Hematopoietic multipotent progenitor cell treated with erythropoietin and hydrocortisone succinate and interleukin-3 and kit ligand, for 8 days (in vitro differentiated cells): ENCODE data around the gene RLN1.
"Not testable (repeated sequence)": the region's sequence is repeated elsewhere in the genome, so short reads cannot be mapped to it uniquely, and the experiment has no call there.

Source experiments
- DNase-seq: peaks from one replicate; pipeline ENCODE4 v3.0.0-alpha.2; 2015

The RLN1 gene

GRCh38 chr9:5338992-5339981 is at the start of gene RLN1:
Gene RLN1 (minus strand): TSS chr9:5339876. CDS start chr9:5339746, 130 bp downstream.
- DNase-seq, result peak; percentile 20

DNA sequence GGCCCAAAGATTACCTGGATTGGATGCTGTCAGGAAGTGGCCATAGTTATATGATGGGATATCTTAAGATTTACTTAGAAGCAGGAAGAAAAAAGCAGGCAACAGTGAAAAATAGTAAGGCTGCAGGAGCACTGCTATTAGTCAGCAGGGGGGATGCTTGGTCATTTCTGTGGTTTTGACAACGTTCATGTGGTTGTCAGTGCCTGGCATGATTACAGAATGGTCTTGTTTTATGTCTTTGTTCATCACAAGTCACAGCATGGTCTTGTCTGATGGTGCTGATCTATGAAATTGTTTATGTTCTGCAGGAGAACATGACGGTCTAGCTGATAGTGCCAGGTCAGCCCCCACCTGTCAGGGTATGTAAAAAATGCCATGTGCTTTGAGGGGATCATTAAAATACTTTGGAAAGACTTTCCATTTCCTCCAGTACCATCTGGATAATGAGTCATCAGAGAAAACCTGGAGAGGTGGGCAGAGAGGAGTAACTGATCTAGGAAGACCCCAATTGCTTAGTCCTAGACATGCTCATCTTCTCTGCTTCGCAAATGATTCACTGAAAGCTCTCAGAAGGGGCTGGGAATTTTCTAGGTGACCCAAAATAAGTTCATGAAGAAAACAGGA is 49.5 kb upstream of the RLN1 start:
- peak; percentile 85 for DNase-seq

- peak; percentile 20 for DNase-seq
Measured at GRCh38 chr9:5388026-5388819, 48.5 kb upstream of the RLN1 start.

GRCh38 chr9:5384436-5384835 is 44.8 kb upstream of the RLN1 start:
- DNase-seq, result no peak

DNA sequence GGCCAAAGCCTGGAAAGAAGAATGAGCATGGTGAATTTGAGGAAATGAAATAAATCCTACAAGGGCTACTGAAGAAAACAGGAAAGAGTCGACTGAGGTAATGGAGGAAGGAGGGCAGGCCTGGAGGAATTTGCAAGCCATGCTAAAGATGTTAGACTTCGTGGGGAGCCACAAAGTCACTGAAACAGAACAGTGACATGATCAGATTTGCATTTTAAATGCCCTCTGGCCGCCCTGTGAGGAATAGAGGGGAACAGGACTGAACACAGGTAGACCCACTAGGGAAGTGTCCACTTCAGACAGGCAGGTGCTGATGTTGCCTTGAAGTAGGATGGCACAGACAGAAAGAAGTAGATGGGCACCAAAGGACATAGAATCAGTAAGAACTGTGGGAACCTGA is 42.8 kb upstream of the RLN1 start:
- no peak for DNase-seq

DNA sequence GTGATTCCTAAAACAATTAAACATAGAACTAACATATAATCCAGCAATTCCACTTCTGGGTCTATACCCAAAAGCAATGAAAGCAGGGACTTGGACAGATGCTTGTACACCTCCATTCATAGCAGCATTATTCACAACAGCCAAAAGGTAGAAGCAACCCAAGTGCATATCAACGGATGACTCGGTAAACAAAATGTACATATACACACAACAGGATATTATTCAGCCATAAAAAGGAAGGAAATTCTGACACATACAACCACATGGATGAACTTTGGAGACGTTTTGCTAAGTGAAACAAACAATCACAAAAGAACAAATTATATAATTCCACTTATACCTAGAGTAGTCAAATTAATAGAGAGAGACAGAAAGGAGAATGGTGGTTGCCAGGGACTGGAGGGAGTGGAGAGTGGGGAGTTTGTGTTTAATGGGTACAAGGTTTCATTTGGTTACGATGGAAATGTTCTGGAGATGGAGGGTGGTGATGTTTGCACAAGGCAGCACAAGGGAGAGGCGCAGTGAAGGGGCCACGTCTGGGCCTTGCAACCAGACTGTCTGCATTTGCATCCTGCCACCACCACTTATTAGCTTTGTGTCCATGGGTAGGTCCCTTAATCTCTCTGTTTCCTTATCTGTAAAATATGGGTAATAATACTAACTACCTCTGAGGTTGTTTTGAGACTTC is 36.3 kb upstream of the RLN1 start:
- no peak for DNase-seq

- DNase-seq, result no peak
Measured at GRCh38 chr9:5375091-5375490, 35.4 kb upstream of the RLN1 start.

- no peak for DNase-seq
Measured at GRCh38 chr9:5364294-5365024, 24.8 kb upstream of the RLN1 start.

- DNase-seq, result no peak
Measured at GRCh38 chr9:5361326-5362010, 21.8 kb upstream of the RLN1 start.

GRCh38 chr9:5360341-5360740 is 20.7 kb upstream of the RLN1 start:
- DNase-seq, result no peak

DNA sequence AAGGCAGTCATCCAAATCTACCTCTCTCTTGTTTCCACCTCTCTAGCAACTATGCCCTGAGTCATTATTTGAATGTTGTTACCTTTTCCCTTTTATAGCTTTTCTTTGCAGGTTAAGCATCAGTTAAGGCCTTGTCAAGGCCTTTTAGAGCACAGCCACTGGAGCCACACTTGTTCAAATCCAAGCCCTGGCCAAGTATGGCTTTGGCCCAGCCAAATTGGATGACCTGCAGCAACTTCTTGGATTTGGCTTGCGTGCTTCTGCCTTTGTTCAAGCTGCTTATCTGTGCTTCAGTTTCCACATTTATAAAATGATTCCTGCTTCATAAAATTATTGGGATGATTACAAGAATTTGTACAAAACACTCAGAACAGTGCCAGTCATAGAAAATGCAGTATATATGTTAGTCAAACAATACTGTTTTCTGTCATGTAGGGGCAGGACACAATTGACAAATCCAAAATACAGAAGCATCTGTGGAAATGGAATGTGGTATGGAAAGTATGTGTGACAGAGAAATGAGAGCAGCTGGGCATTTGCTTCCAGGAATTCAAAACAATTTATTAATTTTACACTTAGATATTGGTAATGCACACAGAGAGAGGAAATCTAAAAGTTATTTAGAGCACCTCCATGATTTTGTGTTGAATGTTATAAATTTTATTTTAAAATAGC is 17.9 kb upstream of the RLN1 start:
- no peak for DNase-seq

DNA sequence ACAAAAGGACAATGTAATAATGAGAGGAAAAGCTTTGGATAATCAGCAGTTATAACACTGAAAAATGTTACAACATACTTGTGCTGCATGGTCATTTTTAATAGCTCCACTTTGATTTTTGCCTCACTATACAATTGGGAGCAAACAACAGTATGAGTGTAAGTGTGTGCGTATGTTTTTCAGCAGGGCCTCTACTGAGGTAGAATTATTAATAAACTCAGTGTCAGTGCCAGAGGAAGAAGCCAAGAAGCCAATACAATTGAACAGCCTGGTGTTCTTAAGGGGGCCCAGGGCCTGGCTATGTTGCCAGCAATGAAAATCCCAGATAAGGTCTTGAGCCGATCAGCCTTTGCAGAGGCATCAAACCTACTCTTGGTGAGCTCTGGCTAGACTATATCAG is 16.1 kb upstream of the RLN1 start:
- no peak for DNase-seq

DNA sequence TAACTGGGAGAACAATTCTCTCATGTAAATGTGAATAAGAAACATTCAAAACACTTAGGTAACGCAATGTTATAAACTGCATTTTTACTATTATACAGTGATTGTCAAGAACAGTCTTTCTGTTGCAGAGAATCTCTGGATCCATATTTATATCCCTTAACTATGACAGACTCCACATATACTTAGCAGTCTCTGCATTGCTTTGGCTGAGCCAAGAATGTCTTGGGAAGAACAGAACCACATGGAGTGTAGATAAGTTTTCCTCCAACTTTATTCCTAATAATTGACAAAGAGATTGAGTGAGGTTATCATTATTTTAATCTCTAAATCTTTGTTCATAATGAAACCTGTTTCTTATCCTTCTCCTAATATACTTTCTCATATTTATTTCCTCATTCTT is 15.6 kb upstream of the RLN1 start:
- DNase-seq, result no peak

- no peak for DNase-seq
Measured at GRCh38 chr9:5354184-5354583, 14.5 kb upstream of the RLN1 start.

- DNase-seq, result no peak
Measured at GRCh38 chr9:5352637-5353248, 13.1 kb upstream of the RLN1 start.

GRCh38 chr9:5336688-5337087 is 3.0 kb downstream of the RLN1 start:
- DNase-seq, result no peak

DNA sequence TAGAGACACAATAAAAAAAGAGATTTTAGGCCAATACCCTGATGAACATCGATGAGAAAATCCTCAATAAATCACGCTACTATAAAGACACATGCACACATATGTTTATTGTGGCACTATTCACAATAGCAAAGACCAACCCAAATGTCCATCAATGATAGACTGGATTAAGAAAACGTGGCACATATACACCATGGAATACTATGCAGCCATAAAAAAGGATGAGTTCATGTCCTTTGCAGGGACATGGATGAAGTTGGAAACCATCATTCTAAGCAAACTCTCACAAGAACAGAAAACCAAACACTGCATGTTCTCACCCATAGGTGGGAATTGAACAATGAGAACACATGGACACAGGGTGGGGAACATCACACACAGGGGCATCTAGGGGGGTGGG is 8.4 kb downstream of the RLN1 start:
- DNase-seq, result not testable (repeated sequence)

DNA sequence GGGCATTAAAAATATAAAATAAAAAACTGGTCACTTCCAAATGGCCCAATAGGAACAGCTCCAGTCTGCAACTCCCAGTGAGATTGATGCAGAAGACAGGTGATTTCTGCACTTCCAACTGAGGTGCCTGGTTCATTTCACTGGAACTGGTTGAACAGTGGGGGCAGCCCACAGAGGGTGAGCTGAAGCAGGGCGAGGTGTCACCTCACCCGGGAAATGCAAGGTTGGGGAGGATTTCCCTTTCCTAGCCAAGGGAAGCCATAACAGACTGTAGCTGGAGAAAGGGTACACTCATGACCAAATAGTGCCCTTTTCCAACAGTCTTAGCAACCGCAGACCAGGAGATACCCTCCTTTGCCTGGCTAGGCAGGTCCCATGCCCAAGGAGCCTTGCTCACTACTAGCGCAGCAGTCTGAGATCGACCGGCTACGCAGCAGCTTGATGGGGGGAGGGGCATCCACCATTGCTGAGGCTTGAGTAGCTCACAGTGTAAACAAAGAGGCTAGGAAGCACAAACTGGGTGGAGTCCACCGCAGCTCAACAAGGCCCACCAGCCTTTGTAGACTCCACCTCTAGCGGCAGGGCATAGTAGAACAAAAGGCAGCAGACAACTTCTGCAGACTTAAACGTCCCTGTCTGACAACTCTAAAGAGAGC is 12.7 kb downstream of the RLN1 start:
- no peak for DNase-seq

DNA sequence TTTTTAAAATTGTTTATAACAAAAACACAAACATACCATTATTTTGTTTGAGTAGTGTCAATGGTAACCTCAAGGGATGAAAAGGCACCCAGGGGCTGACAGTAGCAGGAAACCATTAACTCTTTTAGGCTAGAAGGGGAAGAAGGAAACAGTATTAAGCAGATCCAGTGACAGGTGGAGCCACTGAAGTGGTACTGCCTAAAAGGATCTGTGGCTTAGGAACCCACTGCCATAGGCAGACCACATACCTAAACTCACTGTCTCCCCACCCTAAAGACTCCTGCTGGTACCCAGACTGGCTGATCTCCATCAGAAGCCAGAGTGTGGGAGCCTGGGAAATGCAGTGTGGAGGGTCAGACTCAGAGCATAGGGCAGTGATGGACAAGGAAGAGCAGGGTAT is 13.5 kb downstream of the RLN1 start:
- DNase-seq, result no peak

DNA sequence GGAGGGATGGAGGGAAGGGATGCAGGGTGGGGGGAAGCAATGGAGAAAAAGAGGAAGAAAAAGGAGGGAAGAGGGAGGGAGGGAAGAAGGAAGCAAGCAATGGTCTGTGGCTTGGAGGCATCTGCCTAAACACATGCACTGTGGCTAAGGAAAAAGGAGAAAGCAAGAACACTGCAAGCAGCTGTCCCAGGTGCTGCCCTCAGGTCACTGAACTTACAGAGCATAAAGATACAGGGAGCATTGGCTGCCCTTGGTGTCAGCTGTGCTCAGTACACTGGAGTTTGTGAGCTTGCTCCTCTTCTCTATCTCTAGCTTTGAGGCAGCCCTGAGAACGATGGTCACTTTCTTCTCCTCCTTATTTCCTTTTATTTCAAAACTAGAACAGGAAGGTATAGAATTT is 18.1 kb downstream of the RLN1 start:
- DNase-seq, result not testable (repeated sequence)
